Ovary (tissue), 9 donors: ENCODE data around the gene SLC22A23. TPM values are rescaled to one million over a fixed set of nuclear protein-coding genes. Genes with fewer than 3 reads are reported as not detected.

Experiments
- DNase-seq, 5 donors: peaks; one replicate each; pipeline ENCODE4 v3.0.0-alpha.2; 2019 to 2020
- H3K27ac ChIP-seq, 2 donors: fragments of 200-600 bp; one replicate each; pipeline versions ENCODE4 v1.5.1 to v1.8.0; 2019 to 2022
- H3K27me3 ChIP-seq: fragments of 200-600 bp; one replicate; pipeline ENCODE4 v1.8.0; 2022
- H3K36me3 ChIP-seq: fragments of 200-600 bp; sonication (generic); one replicate; pipeline ENCODE4 v1.5.1; 2019
- H3K4me1 ChIP-seq: one replicate; pipeline ENCODE4 v1.8.1; 2013; ENCODE audit warnings: mild to moderate bottlenecking, moderate library complexity; ENCODE audit not compliant: insufficient read depth
- H3K4me3 ChIP-seq: fragments of 200-600 bp; sonication (generic); one replicate; pipeline ENCODE4 v1.5.1; 2017
- H3K9me3 ChIP-seq, 2 donors: fragments of 200-600 bp in 1 of 2; sonication (generic) in 1 of 2; one replicate each; pipeline versions ENCODE4 v1.5.1 to v1.8.1; 2013 to 2019; ENCODE audit warnings: mild to moderate bottlenecking in 1 of 2, moderate library complexity in 1 of 2
- EP300 ChIP-seq: sonication (generic); formaldehyde crosslinking; IDR thresholded peaks from one replicate; pipeline ENCODE4 v1.6.1; 2017; ENCODE audit warnings: antibody characterized with exemption
- POLR2A ChIP-seq: fragments of 450-650 bp; IDR thresholded peaks from one replicate; pipeline ENCODE4 v1.6.1; 2017; ENCODE audit warnings: antibody characterized with exemption, mild to moderate bottlenecking, moderate library complexity
- WGBS, 3 donors: extraction: QIAGEN DNeasy Blood & Tissue Kit in 1 of 3; methylation state at CpG; one replicate each; pipeline versions ENCODE4 v1.1.5 to v1.1.7; 2013 to 2017; 5-methylcytosine and 5-hydroxymethylcytosine counted together
- intact Hi-C, 4 donors: fragments of 100-400 bp; cut with DNase I; formaldehyde crosslinking; loops; one replicate each; pipeline versions ENCODE4 v1.11.0 to v1.15.1; 2022 to 2023
- polyA plus RNA-seq, 2 donors: library from polyadenylated mRNA; stranded (reverse); fragments of 200-250 nt in 1 of 2; fragments of 350-450 nt in 1 of 2; fragmentation: Illumina TruSeq in 1 of 2; extraction: RNeasy Lipid Tissue Mini Kit (QIAGEN cat#74804) in 1 of 2; gene quantifications; one replicate each; pipeline ENCODE4 v1.2.3, GENCODE V29; 2013 to 2014
- total RNA-seq, 7 donors: library from RNA; depleted of rRNA in 2 of 7; stranded (reverse); fragments of >200 nt in 2 of 7; fragmentation: NEBNext Ultra II Directional in 3 of 7; extraction: Animal tissue kit (Norgen Biotek cat#: 25700) in 3 of 7; gene quantifications; one replicate each; pipeline versions ENCODE4 v1.1.0 to v1.2.4, GENCODE V29; 2016 to 2023
- TF ChIP-seq, protein P1 (sequence below), 3 donors: fragments of 450-650 bp in 2 of 3; fragments of 200-600 bp in 1 of 3; IDR thresholded peaks; one replicate each; pipeline versions ENCODE4 v1.5.1 to v1.8.0; 2016 to 2022; ENCODE audit warnings: antibody characterized with exemption in 3 of 3, mild to moderate bottlenecking in 1 of 3
- donor health status: DM: no; HTN: no; CAD: no; lungs with moderate emphysema.
- donor health status: DM: no; HTN: no; CAD: no.
- donor health status: Bipolar disorder and iron deficiency.
- donor health status: DM: yes; HTN: yes; CAD: no.
- donor health status: DM: no; HTN: no; CAD: no.
- donor health status: DM: yes; HTN: yes; CAD: no.

SLC22A23 gene
- total and polyA plus RNA-seq, 9 donors, result 2.3 to 31.0 (median 5.2) TPM

- 87 to 91% (median 89%) methylated on average over 20 of the region's 20 CpGs for WGBS, 3 donors
- intact Hi-C loops, result loop anchor here (5.0 to 10.0 kb wide), 3 partner anchors 172 to 450 kb away; partner anchors contain the start of gene SLC22A23 (in 2 of the 4)
- Histone ChIP-seq H3K4me1 (no peaks in the 10 kb centered on the region), H3K9me3 (no peaks in the 10 kb centered on the region), H3K36me3 (no peaks in the 10 kb centered on the region), H3K27ac (no peak overlapping the region), H3K4me3 (no peak overlapping the region), H3K27me3 (no peaks in the 10 kb centered on the region)
- TF ChIP-seq, protein P1, sequence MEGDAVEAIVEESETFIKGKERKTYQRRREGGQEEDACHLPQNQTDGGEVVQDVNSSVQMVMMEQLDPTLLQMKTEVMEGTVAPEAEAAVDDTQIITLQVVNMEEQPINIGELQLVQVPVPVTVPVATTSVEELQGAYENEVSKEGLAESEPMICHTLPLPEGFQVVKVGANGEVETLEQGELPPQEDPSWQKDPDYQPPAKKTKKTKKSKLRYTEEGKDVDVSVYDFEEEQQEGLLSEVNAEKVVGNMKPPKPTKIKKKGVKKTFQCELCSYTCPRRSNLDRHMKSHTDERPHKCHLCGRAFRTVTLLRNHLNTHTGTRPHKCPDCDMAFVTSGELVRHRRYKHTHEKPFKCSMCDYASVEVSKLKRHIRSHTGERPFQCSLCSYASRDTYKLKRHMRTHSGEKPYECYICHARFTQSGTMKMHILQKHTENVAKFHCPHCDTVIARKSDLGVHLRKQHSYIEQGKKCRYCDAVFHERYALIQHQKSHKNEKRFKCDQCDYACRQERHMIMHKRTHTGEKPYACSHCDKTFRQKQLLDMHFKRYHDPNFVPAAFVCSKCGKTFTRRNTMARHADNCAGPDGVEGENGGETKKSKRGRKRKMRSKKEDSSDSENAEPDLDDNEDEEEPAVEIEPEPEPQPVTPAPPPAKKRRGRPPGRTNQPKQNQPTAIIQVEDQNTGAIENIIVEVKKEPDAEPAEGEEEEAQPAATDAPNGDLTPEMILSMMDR (IDR thresholded peaks at IDR 0.05), result no peak
- TF ChIP-seq EP300 (no peak), POLR2A (no peak)
- DNase-seq, result peak in 3 of 5 donors; percentile 7 to 12 (median 11)
Measured at GRCh38 chr6:3282476-3283236, 174.2 kb downstream of the SLC22A23 start.

- H3K36me3 ChIP-seq, result no peaks in the 10 kb centered on the region
- H3K4me3 ChIP-seq, result no peak overlapping the region
- TF ChIP-seq POLR2A, result no peak
- TF ChIP-seq, protein P1 (IDR thresholded peaks at IDR 0.05), result no peak
- TF ChIP-seq EP300, result no peak
- intact Hi-C loops, result loop anchor here (2.0 to 10.0 kb wide), 4 partner anchors 173 to 451 kb away; partner anchors contain the start of gene SLC22A23 (in 2 of the 4)
- DNase-seq, result peak in 4 of 5 donors; percentile 14 to 37 (median 24)
- H3K27me3 ChIP-seq, result no peaks in the 10 kb centered on the region
- no peaks in the 10 kb centered on the region for H3K9me3 ChIP-seq
- WGBS, 3 donors, result 26 to 40% (median 38%) methylated on average over 13 of the region's 13 CpGs
- H3K4me1 ChIP-seq, result no peaks in the 10 kb centered on the region
- H3K27ac ChIP-seq, result no peak overlapping the region
Measured at GRCh38 chr6:3281631-3282475, 175.0 kb downstream of the SLC22A23 start.

GRCh38 chr6:3280866-3281465 is 175.9 kb downstream of the SLC22A23 start:
- intact Hi-C loops, result loop anchor here (2.0 to 10.0 kb wide), 4 partner anchors 174 to 452 kb away; partner anchors contain the start of gene SLC22A23 (in 2 of the 4)
- TF ChIP-seq, protein P1 (IDR thresholded peaks at IDR 0.05), result no peak
- TF ChIP-seq EP300 (no peak), POLR2A (no peak)
- DNase-seq, result peak in 3 of 5 donors; percentile 6 to 21 (median 15)
- H3K4me1 ChIP-seq, result no peaks in the 10 kb centered on the region
- no peak overlapping the region for H3K27ac ChIP-seq
- H3K36me3 ChIP-seq, result no peaks in the 10 kb centered on the region
- H3K4me3 ChIP-seq, result no peak overlapping the region
- WGBS, 3 donors, result 84 to 89% (median 85%) methylated on average over 14 of the region's 14 CpGs
- H3K27me3 ChIP-seq, result no peaks in the 10 kb centered on the region
- no peaks in the 10 kb centered on the region for H3K9me3 ChIP-seq

DNA sequence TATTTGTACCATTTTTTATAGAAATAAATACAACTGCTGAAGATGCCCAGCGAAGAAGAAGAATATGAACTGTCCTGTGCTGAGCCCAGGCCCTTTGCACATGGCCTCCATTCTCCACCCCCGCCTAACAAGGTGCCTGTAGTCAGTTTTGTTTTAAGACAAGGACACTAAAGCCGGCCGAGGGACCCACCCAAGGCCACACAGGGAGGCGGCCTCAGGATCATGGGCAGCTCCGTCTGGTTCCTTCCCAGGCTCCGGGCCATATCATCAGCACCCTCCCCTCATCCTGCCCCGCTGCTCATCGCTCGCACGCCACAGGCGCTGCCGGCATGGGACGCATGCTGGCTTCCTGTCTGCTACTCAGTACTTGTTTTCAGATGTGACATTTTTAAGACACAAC is 176.8 kb downstream of the SLC22A23 start:
- TF ChIP-seq EP300 (no peak), POLR2A (no peak)
- TF ChIP-seq, protein P1 (IDR thresholded peaks at IDR 0.05), result no peak
- DNase-seq, result peak in 3 of 5 donors; percentile 8 to 26 (median 21)
- no peaks in the 10 kb centered on the region for H3K27me3 ChIP-seq
- H3K9me3 ChIP-seq, result no peaks in the 10 kb centered on the region
- no peak overlapping the region for H3K27ac ChIP-seq
- no peaks in the 10 kb centered on the region for H3K36me3 ChIP-seq
- 75 to 83% (median 79%) methylated on average over 14 of the region's 14 CpGs for WGBS, 3 donors
- intact Hi-C loops, result loop anchor here (2.0 to 10.0 kb wide), 4 partner anchors 175 to 453 kb away; partner anchors contain the start of gene SLC22A23 (in 2 of the 4)
- H3K4me3 ChIP-seq, result no peak overlapping the region
- no peaks in the 10 kb centered on the region for H3K4me1 ChIP-seq
